B cell (primary cell): ENCODE results near the gene TMEM141. TPM values are rescaled to one million over a fixed set of nuclear protein-coding genes. Genes with fewer than 3 reads are reported as not detected.

Experiments used
- ATAC-seq: fragments of 200-7000 bp; cut with Tn5 transposase; one replicate; pipeline ENCODE4 v1.10.0; 2021; ENCODE audit warnings: low read depth, mild to moderate bottlenecking, moderate number of reproducible peaks, moderate library complexity
- CTCF ChIA-PET: fragments of 350-600 bp; sonication (Branson Sonifier 250); formaldehyde crosslinking; loops from one replicate; lab custom pipeline; 2021; ENCODE audit warnings: antibody characterized with exemption, inconsistent platforms; lab: Charles Lee
- POLR2A ChIA-PET: fragments of 350-600 bp; sonication (Branson Sonifier 250); formaldehyde crosslinking; loops from one replicate; lab custom pipeline; 2021; ENCODE audit warnings: antibody characterized with exemption; lab: Charles Lee
- DNase-seq: peaks from one replicate; pipeline ENCODE4 v3.0.0; 2013
- H2AFZ ChIP-seq: 2 replicates; pipeline ENCODE4 v1.6.1; 2012; ENCODE audit warnings: mild to moderate bottlenecking, low read depth, low read length; ENCODE audit not compliant: insufficient read depth, poor library complexity, severe bottlenecking
- H3K27ac ChIP-seq, 2 donors: 1 replicate in 1 of 2; 2 replicates in 1 of 2; pipeline ENCODE4 v1.5.1; 2012 to 2013; ENCODE audit warnings: low read length in 2 of 2, mild to moderate bottlenecking in 2 of 2, moderate library complexity in 1 of 2
- H3K27me3 ChIP-seq, 4 experiments: fragments of 200-600 bp in 1 of 4; sonication (generic) in 1 of 4; replicated peaks in 1 of 4; 1 replicate in 2 of 4; 2 replicates in 2 of 4; pipeline versions ENCODE4 v1.6.1 to v1.7.0; 2013 to 2016; ENCODE audit warnings: low read length in 3 of 4, mild to moderate bottlenecking in 2 of 4, mixed read lengths in 1 of 4, moderate library complexity in 1 of 4; ENCODE audit not compliant: insufficient read depth in 4 of 4, control insufficient read depth in 3 of 4; ENCODE audit errors: control extremely low read depth in 1 of 4
- H3K36me3 ChIP-seq, 2 experiments: replicated peaks in 1 of 2; 1 replicate in 1 of 2; 2 replicates in 1 of 2; pipeline versions ENCODE4 v1.6.1 to v1.7.1; 2013; ENCODE audit warnings: low read length in 1 of 2; ENCODE audit not compliant: insufficient read depth in 2 of 2, control insufficient read depth in 1 of 2; ENCODE audit errors: control extremely low read depth in 1 of 2, extremely low read depth in 1 of 2
- H3K4me1 ChIP-seq, 2 donors: fragments of 200-600 bp in 1 of 2; sonication (generic) in 1 of 2; 1 replicate in 1 of 2; 2 replicates in 1 of 2; pipeline versions ENCODE4 v1.5.1 to v1.6.1; 2013 to 2017; ENCODE audit warnings: low read length in 2 of 2; ENCODE audit not compliant: control insufficient read depth in 2 of 2, insufficient read depth in 2 of 2
- H3K4me2 ChIP-seq: replicated peaks from 2 replicates; pipeline ENCODE3; 2012; ENCODE audit warnings: mild to moderate bottlenecking, low read depth, low read length; ENCODE audit not compliant: poor library complexity, severe bottlenecking
- H3K4me3 ChIP-seq, 5 experiments: fragments of 200-600 bp in 1 of 5; sonication (generic) in 1 of 5; 1 replicate in 3 of 5; 2 replicates in 2 of 5; pipeline versions ENCODE4 v1.5.1 to v1.7.0; 2011 to 2016; ENCODE audit warnings: low read length in 4 of 5, mild to moderate bottlenecking in 4 of 5, low read depth in 2 of 5, control low read depth in 1 of 5, moderate library complexity in 1 of 5; ENCODE audit not compliant: insufficient read depth in 1 of 5; ENCODE audit errors: control extremely low read depth in 1 of 5, extremely low read depth in 1 of 5
- H3K79me2 ChIP-seq: fragments of 200-600 bp; sonication (generic); one replicate; pipeline ENCODE4 v1.6.0; 2016; ENCODE audit warnings: low read length; ENCODE audit not compliant: control insufficient read depth, insufficient read depth
- H3K9ac ChIP-seq: fragments of 200-600 bp; sonication (generic); 2 replicates; pipeline ENCODE4 v1.6.1; 2017; ENCODE audit warnings: mild to moderate bottlenecking, low read length, moderate library complexity
- H3K9me3 ChIP-seq, 3 donors: one replicate each; pipeline versions ENCODE4 v1.6.1 to v1.7.1; 2013; ENCODE audit warnings: low read length in 2 of 3; ENCODE audit not compliant: control insufficient read depth in 2 of 3, insufficient read depth in 1 of 3; ENCODE audit errors: control extremely low read depth in 1 of 3
- H4K20me1 ChIP-seq: 2 replicates; pipeline ENCODE4 v1.6.0; 2012; ENCODE audit warnings: mild to moderate bottlenecking, low read length; ENCODE audit not compliant: insufficient read depth, control insufficient read depth, poor library complexity, severe bottlenecking
- H3K27ac Mint-ChIP-seq: one replicate; pipeline ENCODE4 v1.8.0; 2021; ENCODE audit warnings: mixed read lengths
- H3K27me3 Mint-ChIP-seq: one replicate; pipeline ENCODE4 v1.8.0; 2021; ENCODE audit warnings: mixed read lengths
- H3K4me1 Mint-ChIP-seq: one replicate; pipeline ENCODE4 v1.8.0; 2021; ENCODE audit warnings: mixed read lengths
- H3K4me3 Mint-ChIP-seq: one replicate; pipeline ENCODE4 v1.8.0; 2021; ENCODE audit warnings: mixed read lengths
- H3K9me3 Mint-ChIP-seq: one replicate; pipeline ENCODE4 v1.8.0; 2022; ENCODE audit warnings: mixed read lengths; ENCODE audit not compliant: insufficient read depth
- CTCF ChIP-seq: fragments of 200-600 bp; IDR thresholded peaks from one replicate; pipeline ENCODE4 v1.8.0; 2022; ENCODE audit warnings: antibody characterized with exemption, mild to moderate bottlenecking
- EZH2 ChIP-seq: IDR thresholded peaks from 2 replicates; pipeline ENCODE4 v1.6.1; 2012; ENCODE audit warnings: borderline replicate concordance, low read depth, mild to moderate bottlenecking, moderate library complexity, low read length; ENCODE audit not compliant: insufficient read depth, poor library complexity, severe bottlenecking
- WGBS: methylation state at CpG from one replicate; pipeline ENCODE4 v1.1.5; 2013; ENCODE audit warnings: missing lambda C conversion rate; ENCODE audit not compliant: insufficient coverage; 5-methylcytosine and 5-hydroxymethylcytosine counted together
- intact Hi-C: fragments of 100-400 bp; cut with micrococcal nuclease; formaldehyde crosslinking; loops from one replicate; pipeline ENCODE4 v1.10.0; 2022
- polyA plus RNA-seq: library from polyadenylated mRNA; depleted of rRNA; stranded (reverse); fragments of >200 nt; gene quantifications from 2 replicates; pipeline ENCODE4 v1.2.3, GENCODE V29; 2012
- total RNA-seq, 2 donors: library from RNA; stranded (reverse); fragments of 120-200 nt in 1 of 2; gene quantifications; 1 replicate in 1 of 2; 2 replicates in 1 of 2; pipeline versions ENCODE4 v1.2.3 to v1.2.4, GENCODE V29; 2013 to 2022

Gene TMEM141
- total and polyA plus RNA-seq, 2 donors (not counting 1 experiment from before 2014, with no cell fraction given): 35.7 to 60.8 TPM

GRCh38 chr9:136750526-136750925, 40.6 kb upstream of the TMEM141 start:
- CTCF ChIA-PET: interaction anchor here (1.3 to 4.3 kb wide), 4 partner anchors 7 to 22 kb away, joined by 3 to 47 read pairs (median 18); partner anchors contain the start of gene LCN8
- Mint-ChIP-seq H3K9me3 (peaks cover 5% of the 10 kb centered on the region), H3K27ac (peak overlapping the region; percentile 96), H3K4me3 (peak overlapping the region; percentile 75), H3K27me3 (no peaks in the 10 kb centered on the region), H3K4me1 (peaks cover 59% of the 10 kb centered on the region)
- TF ChIP-seq EZH2 (no peak), CTCF (no peak)
- peaks cover 4 to 44% (median 26%) of the 10 kb centered on the region in 3 donors for H3K9me3 ChIP-seq
- no peak overlapping the region for H3K4me3 ChIP-seq
- WGBS: 65% methylated on average over 2 of the region's 2 CpGs
- H3K27ac ChIP-seq: peak overlapping the region; percentile 71 to 83
- peak overlapping the region; percentile 52 for H3K4me2 ChIP-seq
- POLR2A ChIA-PET: interaction anchor here (2.2 to 5.9 kb wide), 3 partner anchors 8 to 22 kb away, joined by 9 to 60 read pairs (median 39); partner anchors contain the start of gene LCN8
- peaks cover 49 to 72% of the 10 kb centered on the region in 2 donors for H3K4me1 ChIP-seq
- no peaks in the 10 kb centered on the region for H3K27me3 ChIP-seq
- H4K20me1 ChIP-seq: no peaks in the 10 kb centered on the region
- H2AFZ ChIP-seq: no peak overlapping the region
- H3K79me2 ChIP-seq: no peaks in the 10 kb centered on the region
- H3K36me3 ChIP-seq: no peaks in the 10 kb centered on the region
- ATAC-seq (no peak), DNase-seq (no peak)
- intact Hi-C loops: loop anchor here (1.0 to 10.0 kb wide), 2 partner anchors 8 to 206 kb away; partner anchors contain the start of genes LCN8 and NOTCH1
- no peak overlapping the region for H3K9ac ChIP-seq

GRCh38 chr9:136751244-136751643, 39.9 kb upstream of the TMEM141 start:
- H2AFZ ChIP-seq: no peak overlapping the region
- ATAC-seq: no peak
- H3K79me2 ChIP-seq: no peaks in the 10 kb centered on the region
- CTCF ChIA-PET: interaction anchor here (4.3 kb wide), 1 partner anchor 23 kb away, joined by 47 read pairs; no protein-coding TSS in a partner anchor
- Mint-ChIP-seq H3K27me3 (no peaks in the 10 kb centered on the region), H3K27ac (peak overlapping the region; percentile 96), H3K4me3 (no peak overlapping the region), H3K9me3 (peaks cover 5% of the 10 kb centered on the region), H3K4me1 (peaks cover 60% of the 10 kb centered on the region)
- no CpG with 5 or more reads among the region's 1 CpG for WGBS
- H3K4me2 ChIP-seq: no peak overlapping the region
- TF ChIP-seq CTCF (no peak), EZH2 (no peak)
- H3K36me3 ChIP-seq: no peaks in the 10 kb centered on the region
- H3K9ac ChIP-seq: no peak overlapping the region
- H3K4me1 ChIP-seq: peaks cover 49 to 73% of the 10 kb centered on the region in 2 donors
- no peaks in the 10 kb centered on the region for H3K27me3 ChIP-seq
- peaks cover 4 to 51% (median 28%) of the 10 kb centered on the region in 3 donors for H3K9me3 ChIP-seq
- intact Hi-C loops: loop anchor here (10.0 kb wide), 1 partner anchor 206 kb away; the partner anchor contains the start of gene NOTCH1
- no peak overlapping the region for H3K4me3 ChIP-seq
- H4K20me1 ChIP-seq: no peaks in the 10 kb centered on the region
- DNase-seq: no peak
- no peak overlapping the region for H3K27ac ChIP-seq
- POLR2A ChIA-PET: interaction anchor here (2.2 to 5.9 kb wide), 2 partner anchors 10 to 22 kb away, joined by 9 to 60 read pairs; no protein-coding TSS in a partner anchor
